Gastrocnemius medialis (tissue), 4 donors: Measurements from ENCODE around the gene TCF7L2.

Source experiments
- POLR2A ChIP-seq, 2 donors: fragments of 450-650 bp; IDR thresholded peaks; one replicate each; pipeline ENCODE4 v1.6.1; 2017; ENCODE audit warnings: antibody characterized with exemption in 2 of 2, mild to moderate bottlenecking in 2 of 2, moderate library complexity in 2 of 2
- TF ChIP-seq, protein P1 (sequence below), 5 experiments: fragments of 450-650 bp in 3 of 5; fragments of 200-600 bp in 2 of 5; sonication (generic) in 2 of 5; IDR thresholded peaks in 4 of 5; conservative IDR thresholded peaks in 1 of 5; 1 replicate in 4 of 5; 2 replicates in 1 of 5; pipeline ENCODE4 v1.5.1; 2016 to 2019; ENCODE audit warnings: antibody characterized with exemption in 5 of 5, mild to moderate bottlenecking in 3 of 5, moderate library complexity in 3 of 5

DNA sequence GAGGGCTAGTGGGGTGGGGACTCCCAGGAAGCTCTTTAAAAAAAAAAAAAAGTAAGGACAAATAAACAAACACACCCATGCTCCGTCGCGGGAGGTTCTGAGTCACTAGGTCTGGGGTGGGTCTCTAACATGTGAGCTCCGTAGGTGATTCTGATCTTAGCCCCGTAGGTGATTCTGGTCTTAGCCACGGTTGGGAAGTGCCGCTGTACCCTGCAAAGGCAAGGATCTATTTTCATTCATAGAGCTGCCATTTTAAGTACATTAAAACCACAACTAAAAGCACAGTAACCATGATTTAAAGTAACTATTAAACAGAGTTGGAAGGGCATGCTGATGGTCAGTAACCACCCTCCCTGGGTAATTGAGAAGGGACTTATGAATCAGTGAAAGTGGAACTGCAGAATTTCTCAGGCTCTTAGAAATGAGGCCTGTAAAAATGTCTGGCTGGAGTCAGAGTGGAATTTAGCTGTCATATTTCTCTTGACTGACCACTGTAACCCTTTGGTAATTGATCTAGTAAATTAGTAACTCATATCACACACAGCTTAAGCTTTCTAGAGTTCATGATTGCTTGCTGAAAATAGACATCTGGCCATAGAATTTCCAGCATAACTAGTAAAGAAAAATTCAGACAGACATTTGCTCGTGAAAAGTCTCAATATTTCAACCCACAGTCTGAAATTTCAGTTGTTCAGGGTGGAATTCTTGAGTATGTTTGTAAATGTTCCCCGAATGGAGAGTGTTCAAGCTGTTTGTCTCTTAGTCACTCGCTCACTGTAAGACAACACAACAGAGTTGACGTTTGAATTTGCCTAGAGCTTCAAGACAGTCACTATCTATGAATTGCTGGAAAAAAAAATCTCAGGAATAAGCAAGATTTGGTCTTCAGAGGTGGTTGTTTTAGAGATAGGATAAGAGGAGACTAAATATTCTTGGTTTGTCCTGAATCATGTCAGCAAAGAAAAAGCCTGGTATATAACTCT lies 34.2 kb upstream of the TCF7L2 start:
- TF ChIP-seq, protein P1, sequence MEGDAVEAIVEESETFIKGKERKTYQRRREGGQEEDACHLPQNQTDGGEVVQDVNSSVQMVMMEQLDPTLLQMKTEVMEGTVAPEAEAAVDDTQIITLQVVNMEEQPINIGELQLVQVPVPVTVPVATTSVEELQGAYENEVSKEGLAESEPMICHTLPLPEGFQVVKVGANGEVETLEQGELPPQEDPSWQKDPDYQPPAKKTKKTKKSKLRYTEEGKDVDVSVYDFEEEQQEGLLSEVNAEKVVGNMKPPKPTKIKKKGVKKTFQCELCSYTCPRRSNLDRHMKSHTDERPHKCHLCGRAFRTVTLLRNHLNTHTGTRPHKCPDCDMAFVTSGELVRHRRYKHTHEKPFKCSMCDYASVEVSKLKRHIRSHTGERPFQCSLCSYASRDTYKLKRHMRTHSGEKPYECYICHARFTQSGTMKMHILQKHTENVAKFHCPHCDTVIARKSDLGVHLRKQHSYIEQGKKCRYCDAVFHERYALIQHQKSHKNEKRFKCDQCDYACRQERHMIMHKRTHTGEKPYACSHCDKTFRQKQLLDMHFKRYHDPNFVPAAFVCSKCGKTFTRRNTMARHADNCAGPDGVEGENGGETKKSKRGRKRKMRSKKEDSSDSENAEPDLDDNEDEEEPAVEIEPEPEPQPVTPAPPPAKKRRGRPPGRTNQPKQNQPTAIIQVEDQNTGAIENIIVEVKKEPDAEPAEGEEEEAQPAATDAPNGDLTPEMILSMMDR (IDR thresholded peaks at IDR 0.05 in 4 of 5, conservative IDR thresholded peaks at IDR 0.05 in 1 of 5): no peak
- TF ChIP-seq POLR2A (IDR thresholded peaks at IDR 0.05): no peak
